T-helper 17 cell (primary cell): ENCODE measurements around the gene GAPVD1. TPM values are rescaled to one million over a fixed set of nuclear protein-coding genes. Genes with fewer than 3 reads are reported as not detected.

Source experiments
- ATAC-seq: fragments of 150-1000 bp; cut with Tn5 transposase; 2 replicates; pipeline ENCODE4 v1.10.0; 2021; ENCODE audit warnings: mild to moderate bottlenecking, moderate library complexity
- DNase-seq, 3 donors: peaks; one replicate each; pipeline versions ENCODE4 v3.0.0 to v3.0.0-alpha.2; 2020 to 2021
- H3K9me3 ChIP-seq: one replicate; pipeline ENCODE4 v1.7.0; 2013; ENCODE audit warnings: low read length, mild to moderate bottlenecking; ENCODE audit not compliant: control insufficient read depth, poor library complexity, severe bottlenecking
- H3K27ac Mint-ChIP-seq: one replicate; pipeline ENCODE4 v1.8.0; 2022; ENCODE audit warnings: mild to moderate bottlenecking, moderate library complexity, mixed read lengths
- H3K27me3 Mint-ChIP-seq: one replicate; pipeline ENCODE4 v1.8.0; 2022; ENCODE audit warnings: mixed read lengths
- H3K36me3 Mint-ChIP-seq: one replicate; pipeline ENCODE4 v1.8.0; 2022; ENCODE audit warnings: low read depth, mixed read lengths
- H3K4me1 Mint-ChIP-seq: one replicate; pipeline ENCODE4 v1.8.0; 2022; ENCODE audit warnings: mild to moderate bottlenecking, mixed read lengths
- H3K4me3 Mint-ChIP-seq: one replicate; pipeline ENCODE4 v1.8.0; 2022; ENCODE audit warnings: mild to moderate bottlenecking, moderate library complexity, mixed read lengths
- total RNA-seq, 4 donors: library from RNA in 2 of 4; stranded (reverse) in 2 of 4; gene quantifications; one replicate each; pipeline ENCODE4 v1.2.3 and lab custom pipeline; 2022 to 2026

Gene GAPVD1
- total RNA-seq, 2 donors from 2014 or later, result 67.1 to 76.4 TPM

GRCh38 chr9:125239631-125240597 lies 21.7 kb upstream of the GAPVD1 start:
- Mint-ChIP-seq H3K4me3 (peak overlapping the region; percentile 94), H3K27ac (peak overlapping the region; percentile 98), H3K36me3 (peaks cover 16% of the 10 kb centered on the region), H3K27me3 (no peaks in the 10 kb centered on the region), H3K4me1 (peaks cover 42% of the 10 kb centered on the region)
- H3K9me3 ChIP-seq, result no peaks in the 10 kb centered on the region
- DNase-seq (no peak), ATAC-seq (no peak)

GRCh38 chr9:125240649-125240999 lies 21.0 kb upstream of the GAPVD1 start:
- DNase-seq, result peak in 1 of 3 donors; percentile 22
- ATAC-seq, result no peak
- no peaks in the 10 kb centered on the region for H3K9me3 ChIP-seq
- Mint-ChIP-seq H3K4me3 (peak overlapping the region; percentile 94), H3K27me3 (no peaks in the 10 kb centered on the region), H3K4me1 (peaks cover 38% of the 10 kb centered on the region), H3K27ac (peak overlapping the region; percentile 98), H3K36me3 (peaks cover 16% of the 10 kb centered on the region)

- peak; percentile 97 to 98 (median 98) for DNase-seq
- H3K9me3 ChIP-seq, result no peaks in the 10 kb centered on the region
- peaks cover 34% of the 10 kb centered on the region for H3K4me1 Mint-ChIP-seq
- peak within 1 kb of the TSS; percentile 94 for H3K4me3 Mint-ChIP-seq
- no peaks in the 10 kb centered on the region for H3K27me3 Mint-ChIP-seq
- peak; percentile 91 for ATAC-seq
- H3K27ac Mint-ChIP-seq, result peak within 1 kb of the TSS; percentile 98
- peaks cover 16% of the 10 kb centered on the region for H3K36me3 Mint-ChIP-seq
Observed at GRCh38 chr9:125241000-125241862, 20.4 kb upstream of the GAPVD1 start, which contains the start of gene HSPA5. HSPA5 (minus strand) TSS chr9:125241343; CDS start chr9:125241126, 217 bp downstream.

- H3K36me3 Mint-ChIP-seq, result peaks cover 13% of the 10 kb centered on the region
- peak in 1 of 3 donors; percentile 36 for DNase-seq
- peaks cover 25% of the 10 kb centered on the region for H3K4me1 Mint-ChIP-seq
Observed at GRCh38 chr9:125241863-125242739, 19.5 kb upstream of the GAPVD1 start.

GRCh38 chr9:125243792-125244260 lies 17.8 kb upstream of the GAPVD1 start:
- ATAC-seq (no peak), DNase-seq (no peak)
- H3K36me3 Mint-ChIP-seq, result peaks cover 8% of the 10 kb centered on the region
- H3K9me3 ChIP-seq, result no peaks in the 10 kb centered on the region
- no peak overlapping the region for H3K27ac Mint-ChIP-seq
- no peaks in the 10 kb centered on the region for H3K27me3 Mint-ChIP-seq
- H3K4me3 Mint-ChIP-seq, result no peak overlapping the region
- H3K4me1 Mint-ChIP-seq, result peaks cover 15% of the 10 kb centered on the region

More at GRCh38 chr9:125241863-125242739, 19.5 kb upstream of the GAPVD1 start:
- no peaks in the 10 kb centered on the region for H3K9me3 ChIP-seq
- peak; percentile 5 for ATAC-seq
- Mint-ChIP-seq H3K27ac (peak overlapping the region; percentile 98), H3K4me3 (peak overlapping the region; percentile 94), H3K27me3 (no peaks in the 10 kb centered on the region)

GRCh38 chr9:125246261-125246667 lies 15.4 kb upstream of the GAPVD1 start:
- H3K36me3 Mint-ChIP-seq, result peaks cover under 1% of the 10 kb centered on the region
- H3K4me3 Mint-ChIP-seq, result no peak overlapping the region
- no peak overlapping the region for H3K27ac Mint-ChIP-seq
- ATAC-seq, result no peak
- no peak for DNase-seq
- H3K9me3 ChIP-seq, result no peaks in the 10 kb centered on the region
- no peaks in the 10 kb centered on the region for H3K27me3 Mint-ChIP-seq
- H3K4me1 Mint-ChIP-seq, result peaks cover 9% of the 10 kb centered on the region

- DNase-seq, result no peak
- no peaks in the 10 kb centered on the region for H3K9me3 ChIP-seq
- Mint-ChIP-seq H3K4me3 (no peak overlapping the region), H3K4me1 (peaks cover under 1% of the 10 kb centered on the region), H3K27me3 (peaks cover 4% of the 10 kb centered on the region), H3K36me3 (no peaks in the 10 kb centered on the region), H3K27ac (no peak overlapping the region)
- ATAC-seq, result no peak
Observed at GRCh38 chr9:125254231-125254630, 7.4 kb upstream of the GAPVD1 start.

- H3K27ac Mint-ChIP-seq, result no peak overlapping the region
- no peaks in the 10 kb centered on the region for H3K9me3 ChIP-seq
- no peak for ATAC-seq
- H3K4me3 Mint-ChIP-seq, result no peak overlapping the region
- peaks cover 4% of the 10 kb centered on the region for H3K27me3 Mint-ChIP-seq
- H3K36me3 Mint-ChIP-seq, result no peaks in the 10 kb centered on the region
- H3K4me1 Mint-ChIP-seq, result peaks cover 5% of the 10 kb centered on the region
- no peak for DNase-seq
Observed at GRCh38 chr9:125255781-125256391, 5.7 kb upstream of the GAPVD1 start.

- no peaks in the 10 kb centered on the region for H3K9me3 ChIP-seq
- H3K4me1 Mint-ChIP-seq, result peaks cover 18% of the 10 kb centered on the region
- peaks cover 4% of the 10 kb centered on the region for H3K27me3 Mint-ChIP-seq
- peaks cover 2% of the 10 kb centered on the region for H3K36me3 Mint-ChIP-seq
- no peak overlapping the region for H3K27ac Mint-ChIP-seq
- DNase-seq, result no peak
- no peak overlapping the region for H3K4me3 Mint-ChIP-seq
- no peak for ATAC-seq
Observed at GRCh38 chr9:125258160-125258785, 3.4 kb upstream of the GAPVD1 start.

GRCh38 chr9:125258832-125259534 lies 2.6 kb upstream of the GAPVD1 start:
- H3K27ac Mint-ChIP-seq, result no peak overlapping the region

GRCh38 chr9:125260561-125260960 lies 1.1 kb upstream of the GAPVD1 start:
- peaks cover 2% of the 10 kb centered on the region for H3K36me3 Mint-ChIP-seq
- peak overlapping the region; percentile 99 for H3K4me3 Mint-ChIP-seq
- no peak for ATAC-seq
- peak overlapping the region; percentile 98 for H3K27ac Mint-ChIP-seq
- H3K4me1 Mint-ChIP-seq, result peaks cover 28% of the 10 kb centered on the region
- peaks cover 4% of the 10 kb centered on the region for H3K27me3 Mint-ChIP-seq
- DNase-seq, result no peak
- no peaks in the 10 kb centered on the region for H3K9me3 ChIP-seq

More at GRCh38 chr9:125258832-125259534, 2.6 kb upstream of the GAPVD1 start:
- no peak for DNase-seq
- no peaks in the 10 kb centered on the region for H3K9me3 ChIP-seq
- H3K36me3 Mint-ChIP-seq, result peaks cover 2% of the 10 kb centered on the region
- H3K4me3 Mint-ChIP-seq, result no peak overlapping the region
- no peak for ATAC-seq
- H3K27me3 Mint-ChIP-seq, result peaks cover 4% of the 10 kb centered on the region
- H3K4me1 Mint-ChIP-seq, result peaks cover 21% of the 10 kb centered on the region
